Smooth muscle cell (in vitro differentiated cells): ENCODE measurements around the gene CHST6. TPM values are rescaled to one million over a fixed set of nuclear protein-coding genes. Genes with fewer than 3 reads are reported as not detected.

Source experiments
- DNase-seq: peaks from one replicate; lab custom pipeline; 2025; ENCODE audit not compliant: unreplicated experiment; lab: John Stamatoyannopoulos, UW
- H2AFZ ChIP-seq: fragments of 200-600 bp; sonication (generic); 2 replicates; pipeline ENCODE4 v1.6.0; 2016; ENCODE audit warnings: antibody characterized with exemption, low read depth, mild to moderate bottlenecking
- H3F3A ChIP-seq: fragments of 200-600 bp; sonication (generic); 2 replicates; pipeline ENCODE4 v1.6.0; 2017; ENCODE audit warnings: antibody characterized with exemption, low read depth
- H3K27ac ChIP-seq: fragments of 200-600 bp; sonication (generic); 2 replicates; pipeline ENCODE4 v1.5.1; 2016; ENCODE audit warnings: low read depth, mild to moderate bottlenecking
- H3K27me3 ChIP-seq: fragments of 200-600 bp; sonication (generic); 2 replicates; pipeline ENCODE4 v1.6.1; 2016; ENCODE audit warnings: low read depth, mild to moderate bottlenecking
- H3K36me3 ChIP-seq: fragments of 200-600 bp; sonication (generic); 2 replicates; pipeline ENCODE4 v1.5.1; 2016; ENCODE audit warnings: low read depth
- H3K4me1 ChIP-seq: fragments of 200-600 bp; sonication (generic); 2 replicates; pipeline ENCODE4 v1.5.1; 2016; ENCODE audit warnings: low read depth
- H3K4me2 ChIP-seq: fragments of 200-600 bp; sonication (generic); 2 replicates; pipeline ENCODE4 v1.6.0; 2016; ENCODE audit warnings: mild to moderate bottlenecking
- H3K4me3 ChIP-seq: fragments of 200-600 bp; sonication (generic); 2 replicates; pipeline ENCODE4 v1.5.1; 2016; ENCODE audit warnings: mild to moderate bottlenecking
- H3K79me2 ChIP-seq: fragments of 200-600 bp; sonication (generic); 2 replicates; pipeline ENCODE4 v1.6.0; 2016; ENCODE audit warnings: low read depth, mild to moderate bottlenecking
- H3K9ac ChIP-seq: fragments of 200-600 bp; sonication (generic); 2 replicates; pipeline ENCODE4 v1.6.0; 2016; ENCODE audit warnings: low read depth
- H3K9me3 ChIP-seq: fragments of 200-600 bp; sonication (generic); replicated peaks from 2 replicates; pipeline ENCODE4 v1.5.1; 2016; ENCODE audit warnings: low read depth
- H4K20me1 ChIP-seq: fragments of 200-600 bp; sonication (generic); 2 replicates; pipeline ENCODE4 v1.6.0; 2016; ENCODE audit warnings: low read depth
- WGBS: methylation state at CpG from one replicate; pipeline ENCODE4 v1.1.7; 2016; ENCODE audit warnings: low lambda C conversion rate; 5-methylcytosine and 5-hydroxymethylcytosine counted together
- polyA plus RNA-seq: library from polyadenylated mRNA; unstranded; fragments of >200 nt; fragmentation: Nextera tagmentation; extraction: Ambion mirVana; gene quantifications from 2 replicates; pipeline ENCODE4 v1.2.1, GENCODE V29; 2016
- total RNA-seq: library from RNA; depleted of rRNA; stranded (reverse); fragments of >200 nt; gene quantifications from 2 replicates; pipeline ENCODE4 v1.2.3, GENCODE V29; 2014
- TF ChIP-seq, protein P1 (sequence below): fragments of 200-600 bp; sonication (generic); IDR thresholded peaks from 2 replicates; pipeline ENCODE4 v1.5.1; 2017; ENCODE audit warnings: borderline replicate concordance, mild to moderate bottlenecking, antibody characterized with exemption; ENCODE audit not compliant: insufficient read depth, poor library complexity, severe bottlenecking

Gene CHST6
- total and polyA plus RNA-seq, 2 experiments from 2014 or later = 2.0 to 2.6 TPM

DNA sequence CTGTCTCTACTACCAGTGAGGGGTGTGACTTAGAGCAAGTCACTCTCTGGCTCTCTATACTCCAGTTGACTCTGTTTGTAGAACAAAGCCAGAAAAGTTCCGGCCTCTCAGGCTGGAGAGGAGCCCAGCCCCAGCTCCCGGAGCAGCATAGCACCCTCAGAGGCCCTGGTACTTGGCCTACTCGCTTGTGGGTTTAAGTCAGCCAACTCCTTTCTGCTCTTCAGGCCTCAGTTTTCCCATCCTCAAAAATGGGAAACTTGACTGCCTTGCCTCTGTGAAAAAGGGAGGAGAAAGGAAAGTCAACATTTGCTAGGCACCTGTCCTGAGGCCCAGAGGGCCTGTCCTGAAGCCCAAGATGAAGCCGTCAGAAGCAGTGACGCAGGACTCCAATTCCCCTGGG lies 1.1 kb downstream of the CHST6 start:
- H3K4me1 ChIP-seq = peaks cover 5% of the 10 kb centered on the region
- no peaks in the 10 kb centered on the region for H3K9me3 ChIP-seq
- no peak overlapping the region for H3K27ac ChIP-seq
- DNase-seq = no peak
- no peaks in the 10 kb centered on the region for H3K79me2 ChIP-seq
- H3K4me2 ChIP-seq = peak overlapping the region; percentile 98
- no peaks in the 10 kb centered on the region for H4K20me1 ChIP-seq
- WGBS = 80% methylated on average over 5 of the region's 5 CpGs
- peaks cover 4% of the 10 kb centered on the region for H3K27me3 ChIP-seq
- H2AFZ ChIP-seq = peak overlapping the region; percentile 98
- TF ChIP-seq, protein P1, sequence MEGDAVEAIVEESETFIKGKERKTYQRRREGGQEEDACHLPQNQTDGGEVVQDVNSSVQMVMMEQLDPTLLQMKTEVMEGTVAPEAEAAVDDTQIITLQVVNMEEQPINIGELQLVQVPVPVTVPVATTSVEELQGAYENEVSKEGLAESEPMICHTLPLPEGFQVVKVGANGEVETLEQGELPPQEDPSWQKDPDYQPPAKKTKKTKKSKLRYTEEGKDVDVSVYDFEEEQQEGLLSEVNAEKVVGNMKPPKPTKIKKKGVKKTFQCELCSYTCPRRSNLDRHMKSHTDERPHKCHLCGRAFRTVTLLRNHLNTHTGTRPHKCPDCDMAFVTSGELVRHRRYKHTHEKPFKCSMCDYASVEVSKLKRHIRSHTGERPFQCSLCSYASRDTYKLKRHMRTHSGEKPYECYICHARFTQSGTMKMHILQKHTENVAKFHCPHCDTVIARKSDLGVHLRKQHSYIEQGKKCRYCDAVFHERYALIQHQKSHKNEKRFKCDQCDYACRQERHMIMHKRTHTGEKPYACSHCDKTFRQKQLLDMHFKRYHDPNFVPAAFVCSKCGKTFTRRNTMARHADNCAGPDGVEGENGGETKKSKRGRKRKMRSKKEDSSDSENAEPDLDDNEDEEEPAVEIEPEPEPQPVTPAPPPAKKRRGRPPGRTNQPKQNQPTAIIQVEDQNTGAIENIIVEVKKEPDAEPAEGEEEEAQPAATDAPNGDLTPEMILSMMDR = no peak
- H3F3A ChIP-seq = no peaks in the 10 kb centered on the region
- no peak overlapping the region for H3K9ac ChIP-seq
- H3K4me3 ChIP-seq = peak overlapping the region; percentile 62
- H3K36me3 ChIP-seq = no peaks in the 10 kb centered on the region

DNA sequence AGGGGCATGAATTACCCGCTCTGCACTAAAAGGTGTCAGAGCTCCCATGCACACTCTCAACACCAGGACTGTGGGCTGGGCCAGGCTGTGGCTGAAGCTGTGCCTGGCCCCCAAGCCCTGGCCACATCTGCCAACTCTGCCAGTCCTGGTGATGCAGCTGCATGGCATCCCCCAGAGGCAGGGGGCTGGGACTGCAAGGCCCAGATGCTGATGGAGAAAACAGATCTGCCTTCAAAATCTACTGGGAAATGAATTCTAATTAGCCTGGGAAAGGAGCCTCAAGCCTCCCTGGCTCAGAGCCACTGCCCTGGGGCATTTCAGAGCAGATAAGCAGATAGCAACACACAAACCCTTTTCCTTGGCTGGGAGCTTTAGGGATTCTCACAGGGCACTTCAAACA lies 3.4 kb downstream of the CHST6 start:
- DNase-seq = no peak
- no peaks in the 10 kb centered on the region for H4K20me1 ChIP-seq
- H2AFZ ChIP-seq = no peak overlapping the region
- H3F3A ChIP-seq = no peaks in the 10 kb centered on the region
- no peak overlapping the region for H3K9ac ChIP-seq
- WGBS = 94% methylated on average over 1 of the region's 1 CpG
- no peaks in the 10 kb centered on the region for H3K9me3 ChIP-seq
- peaks cover 4% of the 10 kb centered on the region for H3K27me3 ChIP-seq
- TF ChIP-seq, protein P1 = no peak
- no peaks in the 10 kb centered on the region for H3K79me2 ChIP-seq
- H3K4me2 ChIP-seq = no peak overlapping the region
- H3K36me3 ChIP-seq = no peaks in the 10 kb centered on the region
- H3K27ac ChIP-seq = no peak overlapping the region
- H3K4me1 ChIP-seq = peaks cover 5% of the 10 kb centered on the region
- no peak overlapping the region for H3K4me3 ChIP-seq

DNA sequence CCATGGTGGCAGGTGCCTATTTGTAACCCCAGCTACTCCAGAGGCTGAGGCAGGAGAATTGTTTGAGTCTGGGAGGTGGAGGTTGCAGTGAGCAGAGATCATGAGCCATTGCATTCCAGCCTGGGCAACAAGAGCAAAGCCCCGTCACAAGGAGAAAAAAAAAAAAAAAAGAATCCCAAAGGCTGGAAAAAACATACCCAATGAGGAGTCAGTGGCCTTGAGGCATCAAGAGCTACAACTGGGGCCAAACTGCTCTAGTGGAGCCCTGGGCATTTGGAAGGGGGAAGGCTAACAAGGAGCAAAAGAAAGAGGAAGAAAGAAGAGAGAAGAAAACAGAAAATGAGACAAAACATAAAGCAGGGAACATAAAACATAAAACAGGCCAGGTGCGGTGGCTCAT lies 6.9 kb downstream of the CHST6 start:
- no peak overlapping the region for H3K4me2 ChIP-seq
- H2AFZ ChIP-seq = no peak overlapping the region
- H3K4me3 ChIP-seq = no peak overlapping the region
- DNase-seq = no peak
- no peaks in the 10 kb centered on the region for H3K27me3 ChIP-seq
- no peaks in the 10 kb centered on the region for H3K4me1 ChIP-seq
- no peak overlapping the region for H3K27ac ChIP-seq
- H3K9ac ChIP-seq = no peak overlapping the region
- 87% methylated on average over 2 of the region's 2 CpGs for WGBS
- no peaks in the 10 kb centered on the region for H3F3A ChIP-seq
- TF ChIP-seq, protein P1 = no peak
- H3K9me3 ChIP-seq = no peaks in the 10 kb centered on the region
- no peaks in the 10 kb centered on the region for H3K36me3 ChIP-seq
- no peaks in the 10 kb centered on the region for H4K20me1 ChIP-seq
- no peaks in the 10 kb centered on the region for H3K79me2 ChIP-seq

DNA sequence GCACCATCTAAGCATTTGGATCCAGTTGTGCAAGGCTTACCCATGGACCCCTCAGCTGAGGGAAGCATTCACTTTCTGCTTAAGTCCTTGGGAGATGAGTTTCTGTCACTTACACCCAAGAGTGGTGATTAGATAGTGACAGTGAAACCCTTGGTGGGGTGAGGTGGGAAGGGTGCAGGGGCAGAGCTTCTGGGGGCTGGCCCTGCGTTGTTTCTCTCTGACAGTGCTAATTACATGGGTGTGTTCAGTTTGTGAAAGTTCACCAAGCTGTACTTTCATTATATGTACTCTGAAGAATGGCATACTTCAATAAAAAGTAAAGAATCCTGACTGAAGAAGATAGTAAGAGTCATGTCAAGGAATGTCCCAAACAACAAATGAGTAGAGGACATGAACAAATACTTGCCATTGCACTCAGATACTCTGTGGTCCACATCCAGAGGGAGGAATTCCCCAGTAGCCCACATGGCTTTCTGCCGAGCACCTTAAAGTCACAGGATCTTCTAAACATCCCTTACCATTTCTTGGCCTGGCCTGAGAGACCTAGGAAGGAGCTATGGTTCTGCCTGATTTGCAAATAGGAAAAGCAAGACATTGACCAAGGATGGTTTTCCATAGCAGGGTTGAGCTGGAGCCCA lies 8.4 kb downstream of the CHST6 start:
- Histone ChIP-seq H3K27ac (no peak overlapping the region), H3K79me2 (no peaks in the 10 kb centered on the region), H3K4me2 (no peak overlapping the region), H3K4me1 (no peaks in the 10 kb centered on the region), H3K9me3 (no peaks in the 10 kb centered on the region), H3K4me3 (no peak overlapping the region), H4K20me1 (no peaks in the 10 kb centered on the region), H3K27me3 (no peaks in the 10 kb centered on the region), H3K36me3 (no peaks in the 10 kb centered on the region), H3K9ac (no peak overlapping the region), H3F3A (no peaks in the 10 kb centered on the region), H2AFZ (no peak overlapping the region)
- 76% methylated on average over 2 of the region's 2 CpGs for WGBS
- no peak for DNase-seq
- TF ChIP-seq, protein P1 = no peak
